ENCODE data around the gene IL10RB. TPM values are rescaled to one million over a fixed set of nuclear protein-coding genes. Genes with fewer than 3 reads are reported as not detected.

The IL10RB gene
- total and polyA plus RNA-seq, 2 of the 8 experiments (the other 6 are each of a cell fraction or from before 2014, with no cell fraction given): 2.7 to 3.2 TPM

DNA sequence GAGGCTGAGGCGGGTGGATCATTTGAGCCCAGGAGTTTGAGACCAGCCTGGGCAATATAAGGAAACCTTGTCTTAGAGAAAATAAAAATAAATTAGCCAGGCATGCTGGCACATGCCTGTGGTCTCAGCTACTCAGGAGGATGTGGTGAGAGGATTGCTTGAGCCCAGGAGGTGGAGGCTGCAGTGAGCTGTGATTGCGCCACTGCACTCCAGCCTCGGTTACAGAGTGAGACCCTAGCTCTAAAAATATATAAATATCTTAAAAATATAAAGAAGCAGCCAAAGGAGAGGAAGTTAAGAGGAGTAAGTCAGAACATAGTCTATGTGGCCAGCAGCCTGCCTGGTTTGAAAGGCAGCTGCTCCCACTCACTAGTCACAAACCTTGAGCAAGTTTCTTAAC lies 4.5 kb upstream of the IL10RB start (continued):
- TF ChIP-seq, protein P1, sequence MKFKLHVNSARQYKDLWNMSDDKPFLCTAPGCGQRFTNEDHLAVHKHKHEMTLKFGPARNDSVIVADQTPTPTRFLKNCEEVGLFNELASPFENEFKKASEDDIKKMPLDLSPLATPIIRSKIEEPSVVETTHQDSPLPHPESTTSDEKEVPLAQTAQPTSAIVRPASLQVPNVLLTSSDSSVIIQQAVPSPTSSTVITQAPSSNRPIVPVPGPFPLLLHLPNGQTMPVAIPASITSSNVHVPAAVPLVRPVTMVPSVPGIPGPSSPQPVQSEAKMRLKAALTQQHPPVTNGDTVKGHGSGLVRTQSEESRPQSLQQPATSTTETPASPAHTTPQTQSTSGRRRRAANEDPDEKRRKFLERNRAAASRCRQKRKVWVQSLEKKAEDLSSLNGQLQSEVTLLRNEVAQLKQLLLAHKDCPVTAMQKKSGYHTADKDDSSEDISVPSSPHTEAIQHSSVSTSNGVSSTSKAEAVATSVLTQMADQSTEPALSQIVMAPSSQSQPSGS (IDR thresholded peaks at IDR 0.05; ENCODE audit: low read length): no peak
- TF ChIP-seq GABPA (IDR thresholded peaks at IDR 0.05; ENCODE audit: borderline replicate concordance, insufficient read depth, low read length) (no peak), POLR2AphosphoS5 (IDR thresholded peaks at IDR 0.05; ENCODE audit: low read depth, low read length) (no peak), POU5F1 (IDR thresholded peaks at IDR 0.05; ENCODE audit: low read depth, low read length) (no peak), KDM4A (IDR thresholded peaks at IDR 0.05; ENCODE audit: low read depth, low read length, severe bottlenecking) (no peak), RFX5 (IDR thresholded peaks at IDR 0.05; ENCODE audit: borderline replicate concordance, low read depth, low read length) (no peak), YY1 (IDR thresholded peaks at IDR 0.05; ENCODE audit: low read depth, low read length) (no peak), SIX5 (IDR thresholded peaks at IDR 0.05; ENCODE audit: low read depth, low read length) (no peak), SP4 (IDR thresholded peaks at IDR 0.05; ENCODE audit: low read length) (no peak)

Measured in H1 (cell line).